HEK293T (cell line): ENCODE measurements around the gene LSAMP.

Source experiments
- CTBP1 ChIP-seq: fragments of 450-650 bp; IDR thresholded peaks from 2 replicates; pipeline ENCODE4 v1.6.1; 2016; ENCODE audit warnings: borderline replicate concordance
- FOXA1 ChIP-seq: fragments of 450-650 bp; IDR thresholded peaks from 2 replicates; pipeline ENCODE4 v1.6.1; 2016; ENCODE audit warnings: mild to moderate bottlenecking
- HDGF ChIP-seq: fragments of 450-650 bp; IDR thresholded peaks from 2 replicates; pipeline ENCODE4 v1.6.1; 2017; ENCODE audit warnings: antibody characterized with exemption, borderline replicate concordance
- SUZ12 ChIP-seq: fragments of 450-650 bp; IDR thresholded peaks from 2 replicates; pipeline ENCODE4 v1.6.1; 2016; ENCODE audit warnings: mild to moderate bottlenecking

GRCh38 chr3:116005404-116005803, 439.9 kb downstream of the LSAMP start:
- TF ChIP-seq CTBP1 (no peak), HDGF (no peak), FOXA1 (no peak), SUZ12 (no peak)
